H4 (cell line): ENCODE measurements around the gene OSBPL3. TPM values are rescaled to one million over a fixed set of nuclear protein-coding genes. Genes with fewer than 3 reads are reported as not detected.

Source experiments
- DNase-seq: peaks from one replicate; pipeline ENCODE4 v3.0.0-alpha.2; 2015; ENCODE audit warnings: low spot score
- total RNA-seq: library from RNA; depleted of rRNA; stranded (reverse); fragments of >200 nt; shearing (Covaris generic); gene quantifications from 2 replicates; pipeline ENCODE4 v1.2.3, GENCODE V29; 2014

OSBPL3 gene
- total RNA-seq, 1 experiment from 2014 or later = 13.0 TPM

- no peak for DNase-seq
These were observed 674 bp upstream of the OSBPL3 start for GRCh38 chr7:24980534-24981170.

GRCh38 chr7:24979470-24979862 lies 512 bp downstream of the OSBPL3 start:
- DNase-seq = peak; percentile 69

GRCh38 chr7:24978843-24979469 lies 1.0 kb downstream of the OSBPL3 start:
- DNase-seq = peak; percentile 32

- no peak for DNase-seq
These were observed 4.2 kb downstream of the OSBPL3 start for GRCh38 chr7:24975644-24976260.

GRCh38 chr7:24975172-24975571 lies 4.8 kb downstream of the OSBPL3 start:
- DNase-seq = no peak

GRCh38 chr7:24974026-24974832 lies 5.7 kb downstream of the OSBPL3 start:
- no peak for DNase-seq

GRCh38 chr7:24972991-24973390 lies 7.0 kb downstream of the OSBPL3 start:
- DNase-seq = no peak

GRCh38 chr7:24972166-24972477 lies 7.9 kb downstream of the OSBPL3 start:
- no peak for DNase-seq

- peak; percentile 92 for DNase-seq
These were observed 8.4 kb downstream of the OSBPL3 start for GRCh38 chr7:24971333-24972165.

- no peak for DNase-seq
These were observed 9.3 kb downstream of the OSBPL3 start for GRCh38 chr7:24970676-24971075.

GRCh38 chr7:24968165-24968564 lies 11.8 kb downstream of the OSBPL3 start:
- peak; percentile 67 for DNase-seq

GRCh38 chr7:24967696-24968095 lies 12.3 kb downstream of the OSBPL3 start:
- DNase-seq = no peak

- DNase-seq = no peak
These were observed 13.2 kb downstream of the OSBPL3 start for GRCh38 chr7:24966802-24967201.

GRCh38 chr7:24965831-24966708 lies 13.9 kb downstream of the OSBPL3 start:
- DNase-seq = peak; percentile 47

- DNase-seq = no peak
These were observed 15.8 kb downstream of the OSBPL3 start for GRCh38 chr7:24964191-24964590.

- DNase-seq = peak; percentile 97
These were observed 16.8 kb downstream of the OSBPL3 start for GRCh38 chr7:24963218-24963617.

GRCh38 chr7:24962418-24962962 lies 17.5 kb downstream of the OSBPL3 start:
- DNase-seq = no peak

GRCh38 chr7:24959735-24960485 lies 20.1 kb downstream of the OSBPL3 start:
- DNase-seq = no peak

GRCh38 chr7:24958399-24958798 lies 21.6 kb downstream of the OSBPL3 start:
- no peak for DNase-seq

GRCh38 chr7:24956021-24956420 lies 24.0 kb downstream of the OSBPL3 start:
- peak; percentile 34 for DNase-seq
